Measurements from ENCODE around the gene PDE4D. TPM values are rescaled to one million over a fixed set of nuclear protein-coding genes. Genes with fewer than 3 reads are reported as not detected.

The PDE4D gene
- total and polyA plus RNA-seq, 2 of the 4 experiments (the other 2 are of a cell fraction), result 1.4 to 7.9 TPM

- Histone ChIP-seq H3K14ac (replicated peaks; ENCODE audit: low read depth, low read length) (0 out of 2 replicates have a peak overlapping the region, but pooled peaks have one; percentile 66), H2AK9ac (replicated peaks; ENCODE audit: low read depth, low read length, poor library complexity) (no peak overlapping the region), H4K20me1 (ENCODE audit: insufficient read depth, low read length) (no peaks in the 10 kb centered on the region; the same call in 1 of the 2 replicates), H3K9me1 (ENCODE audit: insufficient read depth, low read length) (no peaks in the 10 kb centered on the region), H3K9ac (ENCODE audit: low read depth, low read length) (peak overlapping the region; percentile 100), H2BK20ac (ENCODE audit: low read depth, low read length) (peak overlapping the region; percentile 53; the same call in 1 of the 2 replicates), H2BK120ac (ENCODE audit: low read depth, low read length) (peak overlapping the region; percentile 68), H2AFZ (replicated peaks; ENCODE audit: low read length, poor library complexity) (no peak overlapping the region), H3K27me3 (ENCODE audit: control insufficient read depth, insufficient read depth, low read length) (no peaks in the 10 kb centered on the region), H3K23ac (ENCODE audit: low read depth, low read length) (peak overlapping the region; percentile 80; the same call in 1 of the 2 replicates), H3K56ac (ENCODE audit: extremely low read depth, insufficient read depth, low read length) (peak overlapping the region; percentile 29; the same call in 1 of the 2 replicates), H2BK5ac (ENCODE audit: low read depth, low read length, poor library complexity, severe bottlenecking) (peak overlapping the region; percentile 91), H3K79me1 (ENCODE audit: low read depth in 1 of 2, low read length in 2 of 2) (peaks cover 7 to 33% of the 10 kb centered on the region in 2 experiments), H3K4me2 (ENCODE audit: low read depth, low read length) (peak overlapping the region; percentile 94), H4K5ac (ENCODE audit: low read depth, low read length) (peak overlapping the region; percentile 74), H2AK5ac (ENCODE audit: low read depth, low read length) (no peak overlapping the region), H3K27ac (ENCODE audit: insufficient read depth, low read length) (peak overlapping the region; percentile 68; the same call in 1 of the 2 replicates), H4K8ac (ENCODE audit: low read depth in 2 of 2, low read length in 2 of 2) (peak overlapping the region; percentile 11 to 29; a peak in 3 of 4 replicates), H2BK15ac (ENCODE audit: low read depth, low read length) (no peak overlapping the region), H3K4ac (ENCODE audit: low read depth, low read length) (peak overlapping the region; percentile 55; the same call in 1 of the 2 replicates), H3K4me1 (ENCODE audit: control insufficient read depth, insufficient read depth, low read length) (peaks cover 2% of the 10 kb centered on the region), H3K9me3 (ENCODE audit: control insufficient read depth, insufficient read depth, low read length) (no peaks in the 10 kb centered on the region), H3K36me3 (ENCODE audit: control insufficient read depth, insufficient read depth, low read length) (no peaks in the 10 kb centered on the region; the same call in 1 of the 2 replicates), H4K91ac (ENCODE audit: insufficient read depth, low read depth, low read length) (no peak overlapping the region; the same call in 1 of the 2 replicates), H3K18ac (ENCODE audit: low read depth, low read length) (peak overlapping the region; percentile 91), H3K4me3 (ENCODE audit: insufficient read depth, low read depth, low read length) (peak overlapping the region; percentile 99)
- no TSS peak for BruUV-seq (replicated peaks)
- POLR2A ChIA-PET (ENCODE audit: unreplicated experiment), result no interaction called here
- no peak for ATAC-seq (ENCODE audit: low read depth)
- in situ Hi-C loops (cut with MboI; ENCODE audit: low sequenced_read_pairs), result no loop called here
- intact Hi-C loops (cut with micrococcal nuclease), result loop anchor here (5.0 kb wide), 3 partner anchors 45 to 330 kb away; no protein-coding TSS in a partner anchor
- dilution Hi-C loops (cut with HindIII; ENCODE audit: low sequenced_read_pairs, unreplicated experiment), result no loop called here
- no CpG with 5 or more reads among the region's 2 CpGs for WGBS, 2 experiments (ENCODE audit: extremely low coverage in 2 of 2, insufficient read length in 1 of 2)
- CTCF ChIA-PET, result interaction anchor here (1.2 kb wide), 1 partner anchor 138 kb away, joined by 3 read pairs; no protein-coding TSS in a partner anchor
- TF ChIP-seq, protein P1, sequence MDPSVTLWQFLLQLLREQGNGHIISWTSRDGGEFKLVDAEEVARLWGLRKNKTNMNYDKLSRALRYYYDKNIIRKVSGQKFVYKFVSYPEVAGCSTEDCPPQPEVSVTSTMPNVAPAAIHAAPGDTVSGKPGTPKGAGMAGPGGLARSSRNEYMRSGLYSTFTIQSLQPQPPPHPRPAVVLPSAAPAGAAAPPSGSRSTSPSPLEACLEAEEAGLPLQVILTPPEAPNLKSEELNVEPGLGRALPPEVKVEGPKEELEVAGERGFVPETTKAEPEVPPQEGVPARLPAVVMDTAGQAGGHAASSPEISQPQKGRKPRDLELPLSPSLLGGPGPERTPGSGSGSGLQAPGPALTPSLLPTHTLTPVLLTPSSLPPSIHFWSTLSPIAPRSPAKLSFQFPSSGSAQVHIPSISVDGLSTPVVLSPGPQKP (IDR thresholded peaks at IDR 0.05; ENCODE audit: borderline replicate concordance, low read depth, low read length), result no peak
- TF ChIP-seq POLR2A (IDR thresholded peaks at IDR 0.05; ENCODE audit: low read depth, low read length) (no peak), RCOR1 (IDR thresholded peaks at IDR 0.05; ENCODE audit: insufficient replicate concordance, low read length) (no peak), BHLHE40 (IDR thresholded peaks at IDR 0.05; ENCODE audit: low read depth, low read length) (no peak), MAZ (IDR thresholded peaks at IDR 0.05; ENCODE audit: borderline replicate concordance, low read depth, low read length) (no peak), CTCF (conservative IDR thresholded peaks at IDR 0.05; ENCODE audit: low read depth, low read length) (no peak), RFX5 (IDR thresholded peaks at IDR 0.05; ENCODE audit: low read depth, low read length) (no peak), MAFK (IDR thresholded peaks at IDR 0.05; ENCODE audit: low read depth, low read length) (no peak), CEBPB (IDR thresholded peaks at IDR 0.05; ENCODE audit: low read depth, low read length) (no peak), CHD1 (IDR thresholded peaks at IDR 0.05; ENCODE audit: low read depth, low read length) (no peak), FOS (IDR thresholded peaks at IDR 0.05; ENCODE audit: low read depth, low read length) (no peak), NFE2L2 (IDR thresholded peaks at IDR 0.05; ENCODE audit: low read depth, low read length) (no peak), USF2 (IDR thresholded peaks at IDR 0.05; ENCODE audit: low read depth, low read length) (no peak), MXI1 (IDR thresholded peaks at IDR 0.05; ENCODE audit: borderline replicate concordance, low read depth, low read length) (no peak), SMC3 (IDR thresholded peaks at IDR 0.05; ENCODE audit: low read depth, low read length) (no peak), RAD21 (IDR thresholded peaks at IDR 0.05; ENCODE audit: low read length) (no peak)
- DNase-seq, result no peak
Observed at GRCh38 chr5:59037041-59037440, 856.5 kb downstream of the PDE4D start.

All from IMR-90 (cell line).